ENCODE data around the gene RELA. TPM values are rescaled to one million over a fixed set of nuclear protein-coding genes. Genes with fewer than 3 reads are reported as not detected.

RELA gene
- total and polyA plus RNA-seq, 10 of the 15 experiments (the other 5 are each of a cell fraction or from before 2014, with no cell fraction given), result 5.1 to 56.4 (median 34.2) TPM

- intact Hi-C loops (cut with micrococcal nuclease; ENCODE audit: unreplicated experiment), result no loop called here
- SMC1A ChIA-PET (ENCODE audit: uncharacterized antibody, unreplicated experiment), result no interaction called here
- Histone ChIP-seq H2AFZ (ENCODE audit: control insufficient read depth, low read depth, low read length) (no peak overlapping the region), H3K4me3 (no peak overlapping the region), H3K27me3 (replicated peaks in 1 of 2; ENCODE audit: control insufficient read depth in 2 of 2, insufficient read depth in 2 of 2, low read length in 1 of 2) (no peaks in the 10 kb centered on the region), H3K27ac (ENCODE audit: control insufficient read depth, insufficient read depth) (no peak overlapping the region), H4K20me1 (ENCODE audit: control insufficient read depth, insufficient read depth) (no peaks in the 10 kb centered on the region), H3K4me1 (ENCODE audit: control insufficient read depth, insufficient read depth, low read length) (no peaks in the 10 kb centered on the region), H3K4me2 (ENCODE audit: control insufficient read depth, insufficient read depth) (no peak overlapping the region), H3K36me3 (ENCODE audit: control insufficient read depth in 2 of 2, insufficient read depth in 2 of 2, low read length in 1 of 2) (no peaks in the 10 kb centered on the region), H3K79me2 (ENCODE audit: control insufficient read depth, insufficient read depth, low read length) (no peaks in the 10 kb centered on the region), H3K9ac (ENCODE audit: control insufficient read depth, insufficient read depth, low read length) (no peak overlapping the region), H3K9me3 (replicated peaks; ENCODE audit: control insufficient read depth, insufficient read depth, low read length) (no peaks in the 10 kb centered on the region)
- in situ Hi-C loops (cut with MboI), result no loop called here
- DNase-seq (ENCODE audit: low read depth, low spot score), result no peak
- 30% methylated on average over 5 of the region's 5 CpGs for whole genome bisulfite sequencing (ENCODE audit: insufficient coverage, insufficient replicate concordance, low lambda C conversion rate, missing lambda C conversion rate)
- TF ChIP-seq ZZZ3 (IDR thresholded peaks at IDR 0.05; ENCODE audit: control insufficient read depth, insufficient read length, low read depth) (no peak), EP300 (IDR thresholded peaks at IDR 0.05; ENCODE audit: borderline replicate concordance in 1 of 2, control insufficient read depth in 1 of 2, low read depth in 2 of 2, low read length in 2 of 2) (no peak), MYB (IDR thresholded peaks at IDR 0.05; ENCODE audit: borderline replicate concordance, low read depth, low read length) (no peak), SUPT20H (IDR thresholded peaks at IDR 0.05; ENCODE audit: borderline replicate concordance, control insufficient read depth, low read depth, low read length) (no peak), YY1 (IDR thresholded peaks at IDR 0.05; ENCODE audit: low read depth, low read length) (no peak), ELK1 (IDR thresholded peaks at IDR 0.05; ENCODE audit: low read depth, low read length) (no peak), SMAD5 (IDR thresholded peaks at IDR 0.05; ENCODE audit: low read depth) (no peak), SREBF1 (IDR thresholded peaks at IDR 0.05; ENCODE audit: low read length) (no peak), BRCA1 (IDR thresholded peaks at IDR 0.05; ENCODE audit: low read depth, low read length) (no peak), CREB1 (IDR thresholded peaks at IDR 0.05; ENCODE audit: low read depth) (no peak), EZH2 (IDR thresholded peaks at IDR 0.05; ENCODE audit: borderline replicate concordance, control insufficient read depth, low read depth, low read length) (no peak), NFYB (IDR thresholded peaks at IDR 0.05; ENCODE audit: insufficient read depth, low read depth, low read length) (no peak), IRF4 (IDR thresholded peaks at IDR 0.05; ENCODE audit: low read depth, low read length) (no peak), CBFB (IDR thresholded peaks at IDR 0.05; ENCODE audit: low read depth) (no peak), HDAC2 (IDR thresholded peaks at IDR 0.05) (no peak)
- CTCF ChIA-PET, result interaction anchor here (0.8 kb wide), 1 partner anchor 15 kb away, joined by 3 read pairs; no protein-coding TSS in a partner anchor
- FAIRE-seq, result no peak
- RAD21 ChIA-PET (ENCODE audit: unreplicated experiment), result no interaction called here
- no peak for ATAC-seq
- BruUV-seq (replicated peaks), result no TSS peak
- POLR2A ChIA-PET, result interaction anchor here (1.0 kb wide), 1 partner anchor 10 kb away, joined by 3 read pairs; no protein-coding TSS in a partner anchor
Observed at GRCh38 chr11:65680192-65680743, 17.6 kb upstream of the RELA start.
